ENCODE results near the gene SRSF5. TPM values are rescaled to one million over a fixed set of nuclear protein-coding genes. Genes with fewer than 3 reads are reported as not detected.

SRSF5 gene
- total and polyA plus RNA-seq, 5 donors from 2014 or later: 909 to 1,477 (median 1,209) TPM

GRCh38 chr14:69755784-69756183, 11.2 kb upstream of the SRSF5 start:
- peaks cover 10% of the 10 kb centered on the region for H3K4me1 ChIP-seq (ENCODE audit: control insufficient read depth, insufficient read depth, low read length, poor library complexity, severe bottlenecking)
- no peaks in the 10 kb centered on the region for H3K27me3 ChIP-seq (ENCODE audit: control insufficient read depth, insufficient read depth, low read length)
- H3K36me3 Mint-ChIP-seq: no peaks in the 10 kb centered on the region
- H3K9me3 ChIP-seq (ENCODE audit: control insufficient read depth in 2 of 2, low read length in 2 of 2): no peaks in the 10 kb centered on the region
- H3K4me3 ChIP-seq (ENCODE audit: low read depth, low read length): no peak overlapping the region
- H3K27me3 Mint-ChIP-seq: peaks cover 6% of the 10 kb centered on the region
- peaks cover 0 to 2% (median 0%) of the 10 kb centered on the region in 7 donors for H3K9me3 Mint-ChIP-seq
- H3K27ac ChIP-seq (ENCODE audit: insufficient read depth, low read length, poor library complexity, severe bottlenecking): no peak overlapping the region
- ATAC-seq (ENCODE audit: low read depth in 2 of 2) (peak; percentile 52 to 53), DNase-seq (peak in 1 of 3 donors; percentile 51)
- H3K36me3 ChIP-seq (ENCODE audit: control insufficient read depth, insufficient read depth, low read length): no peaks in the 10 kb centered on the region
- peak overlapping the region in 1 of 4 donors; percentile 19 for H3K4me3 Mint-ChIP-seq
- H3K27ac Mint-ChIP-seq: peak overlapping the region; percentile 66 to 67 (median 66)
- peaks cover 5 to 17% (median 7%) of the 10 kb centered on the region in 4 donors for H3K4me1 Mint-ChIP-seq

DNA sequence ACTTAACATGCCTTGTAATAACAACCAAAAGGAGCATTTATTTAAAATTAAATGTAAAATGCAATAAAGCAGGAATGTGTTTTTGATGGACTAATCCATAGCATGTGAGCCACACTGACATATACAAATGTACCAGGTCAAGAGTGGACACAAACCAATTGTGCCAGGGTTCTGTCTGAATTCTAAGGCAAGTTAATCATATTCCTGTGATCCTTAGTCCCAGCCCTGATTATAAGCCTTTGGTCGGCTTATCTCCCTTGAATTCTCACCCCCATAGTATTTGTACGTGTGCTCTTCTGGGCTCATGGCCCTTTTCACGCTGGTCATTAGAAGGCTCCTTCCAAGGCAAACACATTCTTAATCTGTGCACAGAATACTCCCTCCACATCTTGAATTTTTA, 10.6 kb upstream of the SRSF5 start:
- Mint-ChIP-seq H3K27ac (peak overlapping the region in 1 of 3 donors; percentile 66), H3K36me3 (no peaks in the 10 kb centered on the region), H3K9me3 (peaks cover 0 to 2% (median 0%) of the 10 kb centered on the region in 7 donors), H3K4me1 (peaks cover 5 to 19% (median 7%) of the 10 kb centered on the region in 4 donors), H3K4me3 (no peak overlapping the region), H3K27me3 (peaks cover 6% of the 10 kb centered on the region)
- Histone ChIP-seq H3K27ac (ENCODE audit: insufficient read depth, low read length, poor library complexity, severe bottlenecking) (no peak overlapping the region), H3K27me3 (ENCODE audit: control insufficient read depth, insufficient read depth, low read length) (no peaks in the 10 kb centered on the region), H3K36me3 (ENCODE audit: control insufficient read depth, insufficient read depth, low read length) (no peaks in the 10 kb centered on the region), H3K4me3 (ENCODE audit: low read depth, low read length) (no peak overlapping the region), H3K4me1 (ENCODE audit: control insufficient read depth, insufficient read depth, low read length, poor library complexity, severe bottlenecking) (peaks cover 10% of the 10 kb centered on the region), H3K9me3 (ENCODE audit: control insufficient read depth in 2 of 2, low read length in 2 of 2) (no peaks in the 10 kb centered on the region)
- ATAC-seq (ENCODE audit: low read depth in 2 of 2) (no peak), DNase-seq (no peak)

GRCh38 chr14:69760810-69761209, 6.1 kb upstream of the SRSF5 start:
- no peaks in the 10 kb centered on the region for H3K9me3 ChIP-seq (ENCODE audit: control insufficient read depth in 2 of 2, low read length in 2 of 2)
- no peaks in the 10 kb centered on the region for H3K27me3 ChIP-seq (ENCODE audit: control insufficient read depth, insufficient read depth, low read length)
- H3K27ac ChIP-seq (ENCODE audit: insufficient read depth, low read length, poor library complexity, severe bottlenecking): no peak overlapping the region
- H3K4me3 ChIP-seq (ENCODE audit: low read depth, low read length): no peak overlapping the region
- ATAC-seq (ENCODE audit: low read depth in 2 of 2) (no peak), DNase-seq (no peak)
- Mint-ChIP-seq H3K27ac (no peak overlapping the region), H3K27me3 (peaks cover 4% of the 10 kb centered on the region), H3K4me1 (peaks cover 5 to 22% (median 14%) of the 10 kb centered on the region in 4 donors), H3K4me3 (no peak overlapping the region), H3K9me3 (peaks cover 0 to 2% (median 0%) of the 10 kb centered on the region in 7 donors), H3K36me3 (no peaks in the 10 kb centered on the region)
- peaks cover 2% of the 10 kb centered on the region for H3K4me1 ChIP-seq (ENCODE audit: control insufficient read depth, insufficient read depth, low read length, poor library complexity, severe bottlenecking)
- no peaks in the 10 kb centered on the region for H3K36me3 ChIP-seq (ENCODE audit: control insufficient read depth, insufficient read depth, low read length)

DNA sequence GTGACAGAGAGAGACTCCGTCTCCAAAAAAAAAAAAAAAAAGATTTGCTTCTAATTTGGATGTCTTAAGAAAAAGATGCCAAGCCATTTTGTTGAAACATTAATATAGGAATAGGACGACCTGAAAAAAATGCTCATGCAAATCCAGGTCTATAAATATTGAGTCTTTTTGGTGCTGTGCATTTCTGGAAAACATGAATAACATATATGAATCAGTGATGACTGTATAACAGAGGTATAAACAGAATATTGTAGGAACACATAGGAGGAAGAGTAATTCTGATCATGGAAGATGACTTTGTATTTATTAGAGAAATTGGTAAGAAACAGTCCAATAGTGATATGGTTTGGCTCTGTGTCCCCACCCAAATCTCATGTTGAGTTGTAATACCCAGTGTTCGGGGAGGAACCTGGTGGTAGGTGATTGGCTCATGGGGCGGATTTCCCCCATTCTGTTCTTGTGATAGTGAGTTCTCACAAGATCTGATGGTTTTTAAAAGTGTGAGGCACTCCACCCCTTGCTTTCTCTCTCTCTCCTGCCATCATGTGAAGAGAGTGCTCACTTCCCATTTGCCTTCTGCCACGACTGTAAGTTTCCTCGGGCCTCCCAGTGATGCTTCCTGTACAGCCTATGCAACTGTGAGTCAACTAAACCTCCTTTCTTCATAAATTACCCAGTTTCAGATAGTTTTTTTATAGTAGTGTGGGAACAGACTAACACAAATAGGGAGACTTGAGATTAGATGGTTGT, 3.0 kb upstream of the SRSF5 start:
- peaks cover 20% of the 10 kb centered on the region for H3K36me3 Mint-ChIP-seq
- H3K4me3 Mint-ChIP-seq: peak overlapping the region in 2 of 4 donors; percentile 47 to 75
- H3K4me1 ChIP-seq (ENCODE audit: control insufficient read depth, insufficient read depth, low read length, poor library complexity, severe bottlenecking): peaks cover 17% of the 10 kb centered on the region
- no peak overlapping the region for H3K27ac ChIP-seq (ENCODE audit: insufficient read depth, low read length, poor library complexity, severe bottlenecking)
- H3K9me3 ChIP-seq (ENCODE audit: control insufficient read depth in 2 of 2, low read length in 2 of 2): no peaks in the 10 kb centered on the region
- ATAC-seq (ENCODE audit: low read depth in 2 of 2) (no peak), DNase-seq (no peak)
- peaks cover 16% of the 10 kb centered on the region for H3K27me3 Mint-ChIP-seq
- peak overlapping the region in 1 of 3 donors; percentile 83 for H3K27ac Mint-ChIP-seq
- peaks cover 21 to 50% (median 32%) of the 10 kb centered on the region in 4 donors for H3K4me1 Mint-ChIP-seq
- peaks cover 0 to 6% (median 0%) of the 10 kb centered on the region in 7 donors for H3K9me3 Mint-ChIP-seq
- H3K27me3 ChIP-seq (ENCODE audit: control insufficient read depth, insufficient read depth, low read length): no peaks in the 10 kb centered on the region
- H3K4me3 ChIP-seq (ENCODE audit: low read depth, low read length): no peak overlapping the region
- peaks cover 8% of the 10 kb centered on the region for H3K36me3 ChIP-seq (ENCODE audit: control insufficient read depth, insufficient read depth, low read length)

DNA sequence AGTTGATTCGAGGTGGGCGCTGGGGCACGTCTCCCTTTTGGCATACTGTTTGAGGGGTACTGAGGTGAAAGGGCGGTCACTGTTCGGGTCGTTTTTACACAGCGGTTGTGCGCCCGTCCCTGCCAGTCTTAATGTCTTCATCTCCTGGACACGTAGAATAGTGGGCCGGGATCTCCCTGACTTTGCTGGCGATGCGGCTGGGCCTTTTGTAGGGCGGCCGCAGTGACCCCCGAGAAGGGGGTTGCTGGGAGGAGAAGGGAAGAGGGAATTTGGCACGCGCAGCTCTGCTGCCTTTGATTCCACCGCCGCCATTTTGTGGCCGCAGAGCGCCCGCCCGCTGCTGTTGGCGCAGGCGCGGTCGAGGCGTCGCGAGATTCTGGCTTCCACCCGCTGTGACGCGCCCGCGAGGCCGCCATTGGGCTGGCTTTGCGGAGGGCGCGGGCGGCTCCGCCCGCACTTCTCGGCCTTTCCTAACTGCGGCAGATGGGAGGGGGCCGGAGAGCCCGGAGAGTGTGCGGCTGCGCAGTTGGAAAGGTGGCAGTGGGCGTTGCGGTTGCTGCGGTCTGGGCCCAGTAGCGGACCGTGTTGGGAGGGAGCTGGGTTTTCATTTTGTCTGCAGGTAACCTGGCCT, 542 bp downstream of the SRSF5 start:
- peak; percentile 69 for ATAC-seq (ENCODE audit: low read depth in 2 of 2)
- H3K27ac Mint-ChIP-seq: peak overlapping the region; percentile 99 to 100 (median 100)
- H3K9me3 Mint-ChIP-seq: peaks cover 0 to 6% (median 0%) of the 10 kb centered on the region in 7 donors
- Histone ChIP-seq H3K4me3 (ENCODE audit: low read depth, low read length) (peak overlapping the region; percentile 97), H3K27ac (ENCODE audit: insufficient read depth, low read length, poor library complexity, severe bottlenecking) (peak overlapping the region; percentile 100), H3K4me1 (ENCODE audit: control insufficient read depth, insufficient read depth, low read length, poor library complexity, severe bottlenecking) (peaks cover 44% of the 10 kb centered on the region), H3K9me3 (ENCODE audit: control insufficient read depth in 2 of 2, low read length in 2 of 2) (no peaks in the 10 kb centered on the region), H3K36me3 (ENCODE audit: control insufficient read depth, insufficient read depth, low read length) (peaks cover 43% of the 10 kb centered on the region), H3K27me3 (ENCODE audit: control insufficient read depth, insufficient read depth, low read length) (no peaks in the 10 kb centered on the region)
- peaks cover 31 to 69% (median 53%) of the 10 kb centered on the region in 4 donors for H3K4me1 Mint-ChIP-seq
- peak; percentile 83 to 93 (median 91) for DNase-seq
- H3K27me3 Mint-ChIP-seq: peaks cover 13% of the 10 kb centered on the region
- H3K4me3 Mint-ChIP-seq: peak overlapping the region; percentile 99 to 100 (median 100)
- H3K36me3 Mint-ChIP-seq: peaks cover 47% of the 10 kb centered on the region

GRCh38 chr14:69768873-69769272, 1.9 kb downstream of the SRSF5 start:
- Histone ChIP-seq H3K4me3 (ENCODE audit: low read depth, low read length) (peak overlapping the region; percentile 97), H3K27me3 (ENCODE audit: control insufficient read depth, insufficient read depth, low read length) (no peaks in the 10 kb centered on the region), H3K4me1 (ENCODE audit: control insufficient read depth, insufficient read depth, low read length, poor library complexity, severe bottlenecking) (peaks cover 55% of the 10 kb centered on the region), H3K27ac (ENCODE audit: insufficient read depth, low read length, poor library complexity, severe bottlenecking) (peak overlapping the region; percentile 17), H3K9me3 (ENCODE audit: control insufficient read depth in 2 of 2, low read length in 2 of 2) (no peaks in the 10 kb centered on the region), H3K36me3 (ENCODE audit: control insufficient read depth, insufficient read depth, low read length) (peaks cover 56% of the 10 kb centered on the region)
- peak overlapping the region; percentile 66 to 100 (median 100) for H3K27ac Mint-ChIP-seq
- peaks cover 41 to 78% (median 61%) of the 10 kb centered on the region in 4 donors for H3K4me1 Mint-ChIP-seq
- ATAC-seq (ENCODE audit: low read depth in 2 of 2): no peak
- peaks cover 0 to 6% (median 0%) of the 10 kb centered on the region in 7 donors for H3K9me3 Mint-ChIP-seq
- no peak for DNase-seq
- H3K27me3 Mint-ChIP-seq: peaks cover 13% of the 10 kb centered on the region
- H3K4me3 Mint-ChIP-seq: peak overlapping the region; percentile 99 to 100 (median 100)
- peaks cover 54% of the 10 kb centered on the region for H3K36me3 Mint-ChIP-seq

DNA sequence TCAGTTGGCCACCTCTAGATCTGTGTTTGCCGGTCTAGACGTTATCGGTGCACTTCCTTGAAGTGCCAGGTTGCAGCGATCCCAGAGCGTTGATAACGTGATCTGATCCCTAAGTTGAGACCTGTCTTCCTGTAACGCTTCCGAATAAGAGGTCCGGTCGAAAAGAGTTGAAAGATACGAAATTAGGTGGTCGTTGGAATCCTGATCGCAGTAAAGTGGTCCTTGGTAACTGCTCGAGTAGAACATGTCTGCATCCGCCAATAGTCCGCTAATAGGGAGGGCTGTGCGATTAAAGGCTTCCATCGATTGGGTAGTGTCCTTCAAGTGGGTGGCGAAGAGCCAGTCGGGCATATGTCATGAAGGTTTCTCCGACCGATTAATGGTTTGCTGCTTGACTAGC, 2.7 kb downstream of the SRSF5 start:
- Mint-ChIP-seq H3K9me3 (peaks cover 0 to 6% (median 0%) of the 10 kb centered on the region in 7 donors), H3K4me3 (peak overlapping the region; percentile 87 to 100 (median 100)), H3K27ac (peak overlapping the region in 1 of 3 donors; percentile 100), H3K4me1 (peaks cover 41 to 85% (median 63%) of the 10 kb centered on the region in 4 donors), H3K36me3 (peaks cover 60% of the 10 kb centered on the region), H3K27me3 (peaks cover 13% of the 10 kb centered on the region)
- peaks cover 63% of the 10 kb centered on the region for H3K36me3 ChIP-seq (ENCODE audit: control insufficient read depth, insufficient read depth, low read length)
- peak in 1 of 3 donors; percentile 16 for DNase-seq
- H3K27me3 ChIP-seq (ENCODE audit: control insufficient read depth, insufficient read depth, low read length): no peaks in the 10 kb centered on the region
- H3K4me1 ChIP-seq (ENCODE audit: control insufficient read depth, insufficient read depth, low read length, poor library complexity, severe bottlenecking): peaks cover 55% of the 10 kb centered on the region
- peak overlapping the region; percentile 97 for H3K4me3 ChIP-seq (ENCODE audit: low read depth, low read length)
- no peaks in the 10 kb centered on the region for H3K9me3 ChIP-seq (ENCODE audit: control insufficient read depth in 2 of 2, low read length in 2 of 2)
- no peak for ATAC-seq (ENCODE audit: low read depth in 2 of 2)
- no peak overlapping the region for H3K27ac ChIP-seq (ENCODE audit: insufficient read depth, low read length, poor library complexity, severe bottlenecking)

All from CD4-positive, CD25-positive, alpha-beta regulatory T cell (primary cell).